ENCODE results near the gene CDC42SE2.
"Not testable (repeated sequence)": the region's sequence is repeated elsewhere in the genome, so short reads cannot be mapped to it uniquely, and the experiment has no call there.

Gene CDC42SE2

DNA sequence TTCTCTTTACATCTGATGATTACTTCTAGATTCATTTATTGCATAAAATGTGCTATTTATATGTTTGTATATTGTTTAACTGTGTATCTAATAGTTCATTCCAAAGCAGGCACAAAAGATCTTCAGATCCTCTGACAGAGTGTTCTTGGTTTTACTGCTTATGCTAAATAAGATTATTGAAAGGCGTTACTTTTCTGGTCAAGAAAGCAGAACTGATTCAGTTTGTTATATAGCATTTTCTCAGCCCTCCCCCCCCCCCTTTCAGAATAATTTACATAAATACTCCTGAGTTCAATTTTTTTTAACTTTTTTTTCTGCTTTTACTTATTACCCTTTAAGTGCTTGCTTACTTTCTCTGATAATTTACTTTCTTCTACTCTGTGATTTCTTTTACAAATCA is 15.4 kb downstream of the CDC42SE2 start:
- DNase-seq, result no peak

DNA sequence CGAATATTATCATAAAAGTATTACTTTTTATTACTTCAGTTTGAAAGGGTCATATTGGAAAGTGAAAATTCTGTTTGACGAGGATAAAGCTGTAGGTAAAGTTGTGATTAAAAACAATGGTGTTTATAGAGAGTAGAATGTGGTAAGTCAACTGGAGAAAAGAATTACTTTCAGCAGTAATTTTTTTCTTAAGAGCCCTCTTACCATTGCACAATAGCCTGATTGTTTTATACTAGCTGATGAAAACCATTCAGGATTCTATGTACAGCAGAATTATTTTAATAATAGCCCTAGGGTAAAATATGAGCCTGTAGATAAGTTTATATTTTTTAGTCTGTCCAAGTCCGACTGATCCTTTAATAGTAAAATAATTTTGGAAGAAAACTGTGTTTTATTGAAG is 16.6 kb downstream of the CDC42SE2 start:
- no peak for DNase-seq

DNA sequence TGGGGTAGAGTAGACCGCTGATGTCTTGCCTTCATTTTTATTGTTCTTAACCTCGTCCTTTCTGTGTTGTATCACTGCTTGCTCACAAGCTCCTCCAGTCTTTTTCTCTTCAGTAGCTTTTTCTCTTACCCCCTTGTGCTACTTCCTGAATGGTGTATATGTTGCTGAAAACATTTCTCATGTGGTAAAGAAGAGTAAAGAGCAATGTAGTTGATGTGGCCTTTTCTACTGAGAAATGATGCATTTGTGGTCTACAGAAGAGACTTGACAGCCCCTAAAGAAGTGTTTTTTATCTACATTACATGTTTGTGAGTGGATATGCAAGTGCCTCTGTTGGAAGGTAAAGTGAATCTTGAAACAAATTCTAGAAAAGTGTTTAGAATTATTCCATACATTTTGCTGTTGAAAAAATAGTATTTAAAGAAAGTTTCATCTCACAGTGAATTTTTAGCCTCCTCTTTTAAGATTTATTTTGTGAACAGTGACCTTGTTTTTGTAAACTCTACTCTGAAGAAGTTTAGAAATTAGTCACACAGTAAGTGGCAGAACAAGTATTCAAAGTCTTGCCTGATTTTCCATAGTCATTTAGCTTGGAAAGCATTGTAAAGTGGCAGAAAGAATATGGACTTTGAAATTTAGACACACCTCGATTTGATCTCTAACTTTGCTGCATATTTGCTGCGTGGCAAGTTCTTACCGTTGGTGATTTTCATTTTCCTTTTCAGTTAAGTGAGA is 17.4 kb downstream of the CDC42SE2 start:
- DNase-seq, result no peak

DNA sequence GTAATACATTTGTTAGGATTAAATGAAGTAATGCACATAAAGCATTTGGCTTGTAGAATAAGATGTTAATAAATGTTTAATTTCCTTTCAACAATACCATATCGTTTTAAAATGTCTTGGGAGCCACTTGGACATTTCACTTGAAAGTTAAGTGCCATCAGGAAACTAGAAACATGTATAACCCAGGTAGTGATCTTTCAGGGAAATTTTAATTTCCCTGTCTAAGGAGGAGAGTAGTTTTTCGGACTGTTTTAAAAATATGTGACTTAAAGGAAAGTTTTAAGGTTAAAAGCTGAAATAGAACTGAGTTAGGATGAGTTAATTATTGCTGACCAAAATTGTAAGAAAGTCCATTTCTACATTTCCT is 18.0 kb downstream of the CDC42SE2 start:
- DNase-seq, result no peak

DNA sequence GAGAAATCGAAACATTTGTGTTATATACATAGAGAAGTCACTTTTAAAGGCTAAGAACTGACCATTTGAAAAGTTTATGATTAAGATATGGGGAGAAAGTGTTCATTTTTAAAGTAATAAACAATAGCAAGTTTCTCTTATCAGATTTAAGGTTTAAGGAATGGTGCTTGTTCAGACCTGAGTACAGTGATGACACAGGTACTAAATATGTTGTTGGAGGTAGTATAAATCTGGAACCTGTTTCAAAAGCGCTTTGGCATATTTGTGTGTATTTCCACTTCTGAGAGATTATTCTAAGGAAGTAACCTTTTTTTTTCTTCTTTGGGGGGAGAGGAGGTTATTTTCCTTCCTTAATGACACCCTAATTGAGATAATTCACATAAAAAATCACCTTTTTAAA is 18.4 kb downstream of the CDC42SE2 start:
- no peak for DNase-seq

DNA sequence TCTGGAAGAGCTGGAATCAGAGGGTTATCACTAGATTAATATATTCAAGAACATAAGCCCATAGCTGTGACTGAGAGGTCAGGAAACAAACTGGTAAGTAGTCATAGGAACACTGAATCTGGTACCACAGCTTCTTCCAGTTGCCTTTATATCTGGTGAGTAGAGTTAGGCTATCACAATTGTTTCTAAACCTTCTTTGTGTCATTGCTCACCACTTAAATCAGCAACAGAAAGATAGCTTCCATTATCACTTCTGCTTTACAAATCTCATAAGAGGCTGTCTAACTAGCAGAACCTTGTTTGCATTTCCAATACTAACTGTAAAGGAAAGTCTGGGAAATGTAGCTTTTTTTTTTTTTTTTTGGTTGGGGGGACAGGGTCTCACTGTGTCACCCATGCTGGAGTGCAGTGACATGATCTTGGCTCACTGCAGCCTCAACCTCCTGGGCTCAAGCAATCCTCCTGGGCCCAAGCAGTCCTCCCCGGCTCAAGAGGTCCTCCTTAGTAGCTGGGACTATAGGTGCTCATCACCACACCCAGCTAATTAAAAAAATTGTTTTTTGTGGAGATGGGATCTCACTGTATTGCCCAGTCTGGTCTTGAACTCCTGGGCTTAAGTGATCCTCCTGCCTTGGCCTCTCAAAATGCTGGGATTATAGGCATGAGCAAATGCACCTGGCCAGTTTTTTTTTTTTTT is 22.0 kb downstream of the CDC42SE2 start:
- DNase-seq, result no peak

DNA sequence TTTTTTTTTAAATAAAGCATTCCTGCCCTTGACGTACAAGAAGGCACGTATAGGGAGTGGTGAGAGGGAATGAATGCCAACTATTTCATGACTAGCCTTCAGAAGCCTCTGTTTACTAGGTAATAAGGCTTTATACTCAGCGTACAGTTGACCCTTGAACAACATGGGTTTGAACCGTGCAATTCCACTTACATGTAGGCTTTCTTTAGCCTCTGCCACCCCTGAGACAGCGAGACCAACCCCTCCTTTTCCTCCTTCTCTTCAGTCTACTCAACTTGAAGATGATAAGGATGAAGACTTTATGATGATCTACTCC is 22.5 kb downstream of the CDC42SE2 start:
- DNase-seq, result no peak

DNA sequence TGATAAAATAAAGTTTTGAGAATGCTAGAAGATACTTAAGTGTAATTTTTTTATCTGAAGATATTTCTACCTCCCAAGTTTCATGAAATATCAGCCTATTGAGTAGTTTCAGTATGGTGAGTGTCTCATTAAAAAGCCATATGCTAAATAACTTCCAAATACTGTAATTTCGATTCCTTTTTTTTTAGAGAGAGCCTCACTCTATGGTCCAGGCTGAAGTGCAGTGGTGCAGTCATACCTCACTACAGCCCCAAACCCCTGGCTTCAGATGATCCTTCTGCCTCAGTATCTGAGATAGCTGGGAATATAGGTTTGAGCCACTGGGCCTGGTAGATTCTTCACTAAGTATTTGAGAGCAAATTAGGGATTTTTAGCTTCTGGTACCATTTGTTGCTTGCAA is 24.5 kb downstream of the CDC42SE2 start:
- DNase-seq, result no peak

DNA sequence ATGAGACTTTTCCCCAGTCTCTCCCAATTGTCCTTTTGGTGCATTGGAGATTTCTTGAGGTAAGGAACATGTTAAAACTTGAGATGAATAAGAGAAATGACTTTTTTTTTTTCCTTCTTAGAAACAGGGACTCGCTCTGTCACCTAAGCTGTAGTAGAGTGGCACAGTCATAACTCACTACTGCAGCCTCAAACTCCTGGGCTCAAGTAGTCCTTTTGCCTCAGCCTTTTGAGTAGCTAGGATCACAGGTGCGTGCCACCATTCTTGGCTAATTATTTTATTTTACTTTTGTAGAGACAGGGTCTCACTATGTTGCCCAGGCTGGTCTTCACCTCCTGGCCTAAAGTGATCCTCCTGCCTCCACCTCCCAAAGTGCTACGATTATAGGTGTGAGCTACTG is 25.9 kb downstream of the CDC42SE2 start:
- DNase-seq, result no peak

DNA sequence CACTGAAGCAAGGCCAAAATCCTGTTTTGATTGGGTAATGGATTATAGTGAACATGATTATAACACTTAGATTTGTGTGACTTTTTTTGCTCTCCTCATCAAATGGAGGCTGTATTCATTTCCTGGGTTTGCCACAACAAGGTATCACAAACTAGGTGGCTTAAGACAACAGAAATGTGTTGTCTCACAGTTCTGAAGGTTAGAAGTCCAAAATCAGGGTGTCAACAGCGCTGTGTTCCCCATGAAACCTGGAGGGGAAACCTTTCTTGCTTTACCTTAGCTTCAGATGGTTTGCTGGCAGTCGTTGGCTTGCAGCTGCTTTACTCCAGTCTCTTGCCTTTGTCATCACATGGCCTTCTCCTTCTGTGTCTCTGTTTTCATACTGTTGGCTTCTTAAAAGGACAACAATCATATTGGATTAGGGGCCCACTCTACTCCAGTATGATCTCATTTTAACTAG is 32.4 kb downstream of the CDC42SE2 start:
- no peak for DNase-seq

DNA sequence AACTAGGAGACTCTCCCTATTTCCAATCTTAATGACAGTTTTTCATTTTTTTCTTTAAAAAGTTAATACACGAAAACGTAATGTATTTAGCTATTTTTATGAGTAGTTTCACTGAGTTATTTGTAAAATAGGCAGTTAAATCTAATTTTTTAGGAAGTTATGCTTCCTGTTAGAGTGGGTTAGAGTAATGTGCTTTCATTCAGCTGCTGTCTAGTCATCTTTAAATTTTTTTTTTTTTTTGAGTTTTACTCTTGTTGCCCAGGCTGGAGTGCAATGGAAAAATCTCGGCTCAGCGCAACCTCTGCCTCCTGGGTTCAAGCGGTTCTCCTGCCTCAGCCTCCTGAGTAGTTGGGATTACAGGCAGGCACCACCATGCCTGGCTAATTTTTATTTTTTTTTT is 34.0 kb downstream of the CDC42SE2 start:
- DNase-seq, result no peak

DNA sequence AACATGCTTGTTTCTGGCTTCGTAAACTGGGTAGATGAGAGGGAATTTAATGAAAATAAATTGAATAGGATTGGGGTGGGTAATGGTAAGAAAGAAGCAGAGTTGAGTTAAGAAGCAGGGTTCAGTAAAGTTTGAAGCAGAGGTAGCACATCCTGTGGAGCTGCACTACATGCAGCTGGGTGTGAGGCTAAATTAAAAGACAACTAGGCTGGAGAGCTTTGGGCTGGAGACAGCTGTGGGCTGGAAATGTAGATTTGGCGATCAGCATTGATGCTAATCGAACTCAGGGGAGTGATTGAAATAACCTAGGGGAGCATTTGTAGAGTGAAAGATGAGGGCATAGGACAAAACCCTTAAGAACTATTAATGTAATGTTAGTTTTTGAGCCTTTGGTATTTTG is 35.6 kb downstream of the CDC42SE2 start:
- DNase-seq, result no peak

DNA sequence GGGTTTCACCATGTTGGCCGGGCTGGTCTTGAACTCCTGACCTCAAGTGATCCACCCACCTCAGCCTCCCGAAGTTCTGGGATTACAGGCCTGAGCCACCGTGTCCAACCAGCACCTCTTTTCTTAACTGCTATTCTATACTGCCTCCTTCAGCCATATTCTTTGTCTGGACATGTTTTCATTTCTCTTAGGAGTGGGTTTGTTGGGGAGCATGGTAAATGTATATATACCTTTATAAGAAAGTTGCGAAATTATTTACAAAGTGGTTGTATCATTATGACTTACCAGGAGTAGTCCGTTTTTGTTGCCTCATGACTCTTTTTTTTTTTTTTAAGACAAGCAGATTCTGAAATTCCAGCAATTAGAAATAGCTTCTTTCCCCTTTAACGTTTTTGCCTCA is 38.7 kb downstream of the CDC42SE2 start:
- DNase-seq, result no peak

DNA sequence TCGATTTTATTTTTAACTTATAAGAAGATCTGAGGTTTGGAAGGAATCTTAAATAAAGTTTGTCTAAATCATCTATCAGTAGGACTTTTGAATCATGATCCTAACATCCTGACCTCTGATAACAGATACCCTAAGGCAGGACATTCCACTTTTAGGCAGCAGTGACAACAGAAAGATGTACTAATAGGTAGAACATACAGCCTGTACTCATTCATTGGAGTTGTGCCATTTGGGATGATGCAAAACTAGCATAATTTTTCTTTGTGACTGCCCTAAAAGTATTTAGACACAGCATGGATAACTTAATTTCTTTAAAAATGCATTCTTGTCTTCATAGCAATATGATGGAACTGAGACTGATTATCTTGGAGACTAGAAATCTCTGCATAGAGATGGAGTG is 39.7 kb downstream of the CDC42SE2 start:
- DNase-seq, result no peak

DNA sequence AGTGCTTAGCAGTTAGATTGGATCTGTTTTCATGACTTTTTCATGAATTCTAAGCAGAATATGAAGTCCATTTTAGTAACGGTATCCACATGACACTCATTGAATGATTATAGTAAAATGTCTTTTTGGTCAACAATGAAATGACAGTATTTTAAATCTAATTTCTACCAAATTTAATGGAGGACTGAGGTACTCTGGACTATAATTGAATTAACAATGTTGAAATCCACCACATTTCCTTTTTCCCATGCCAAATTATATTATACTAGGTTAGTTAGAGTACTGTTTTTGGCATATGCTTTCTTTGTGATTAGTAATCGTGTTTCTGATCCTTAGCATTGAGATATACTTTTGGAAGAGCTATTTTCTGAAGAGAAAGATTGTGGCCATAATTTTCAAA is 40.6 kb downstream of the CDC42SE2 start:
- no peak for DNase-seq

DNA sequence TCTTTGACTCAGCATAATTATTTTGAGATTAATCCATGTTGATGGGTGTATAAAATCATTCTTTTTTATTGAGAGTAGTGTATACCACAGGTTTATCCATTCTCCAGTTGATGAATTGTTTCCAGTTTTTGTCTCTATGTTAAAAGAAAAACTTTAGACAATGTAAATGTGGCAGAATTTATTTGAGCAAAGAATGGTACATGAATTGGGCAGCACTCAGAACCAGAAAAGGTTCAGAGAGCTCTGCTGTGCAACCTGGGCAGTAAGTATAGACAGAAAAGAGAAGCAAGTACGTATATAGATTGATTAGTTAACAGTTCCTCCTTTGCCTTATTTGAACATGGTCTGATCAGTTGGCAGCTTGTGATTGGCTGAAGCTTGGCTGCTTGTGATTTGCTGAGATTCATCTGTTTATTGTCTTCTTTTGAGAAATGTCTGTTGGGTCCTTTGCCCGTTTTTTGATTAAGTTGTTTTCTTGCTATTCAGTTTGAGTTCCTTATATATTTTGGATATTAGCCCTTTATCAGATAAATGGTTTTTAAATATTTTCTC is 41.4 kb downstream of the CDC42SE2 start:
- no peak for DNase-seq

DNA sequence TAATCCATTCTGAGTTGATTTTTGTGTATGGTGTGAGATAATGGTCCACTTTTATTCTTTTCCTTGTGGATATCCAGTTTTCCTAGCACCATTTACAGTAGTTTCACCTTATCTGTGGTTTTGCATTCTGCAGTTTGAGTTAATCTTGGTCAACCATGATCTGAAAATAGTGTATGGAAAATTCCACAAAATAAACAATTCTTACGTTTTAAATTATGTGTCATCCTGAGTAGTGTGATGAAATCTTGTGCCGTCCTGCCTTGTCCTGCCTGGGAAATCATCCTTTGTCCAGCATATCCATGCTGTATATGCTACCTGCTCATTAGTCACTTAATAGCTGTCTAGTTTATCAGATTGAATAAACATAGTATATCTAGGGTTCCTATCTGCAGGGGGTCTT is 42.1 kb downstream of the CDC42SE2 start:
- DNase-seq, result no peak

DNA sequence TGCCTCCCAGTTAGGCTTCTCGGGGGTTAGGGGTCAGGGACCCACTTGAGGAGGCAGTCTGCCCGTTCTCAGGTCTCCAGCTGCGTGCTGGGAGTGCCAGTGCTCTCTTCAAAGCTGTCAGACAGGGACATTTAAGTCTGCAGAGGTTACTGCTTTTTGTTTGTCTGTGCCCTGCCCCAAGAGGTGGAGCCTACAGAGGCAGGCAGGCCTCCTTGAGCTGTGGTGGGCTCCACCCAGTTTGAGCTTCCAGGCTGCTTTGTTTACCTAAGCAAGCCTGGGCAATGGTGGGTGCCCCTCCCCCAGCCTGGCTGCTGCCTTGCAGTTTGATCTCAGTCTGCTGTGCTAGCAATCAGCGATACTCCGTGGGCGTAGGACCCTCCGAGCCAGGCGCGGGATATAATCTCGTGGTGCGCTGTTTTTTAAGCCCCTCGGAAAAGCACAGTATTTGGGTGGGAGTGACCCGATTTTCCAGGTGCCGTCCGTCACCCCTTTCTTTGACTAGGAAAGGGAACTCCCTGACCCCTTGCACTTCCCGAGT is 48.5 kb downstream of the CDC42SE2 start:
- DNase-seq, result not testable (repeated sequence)

DNA sequence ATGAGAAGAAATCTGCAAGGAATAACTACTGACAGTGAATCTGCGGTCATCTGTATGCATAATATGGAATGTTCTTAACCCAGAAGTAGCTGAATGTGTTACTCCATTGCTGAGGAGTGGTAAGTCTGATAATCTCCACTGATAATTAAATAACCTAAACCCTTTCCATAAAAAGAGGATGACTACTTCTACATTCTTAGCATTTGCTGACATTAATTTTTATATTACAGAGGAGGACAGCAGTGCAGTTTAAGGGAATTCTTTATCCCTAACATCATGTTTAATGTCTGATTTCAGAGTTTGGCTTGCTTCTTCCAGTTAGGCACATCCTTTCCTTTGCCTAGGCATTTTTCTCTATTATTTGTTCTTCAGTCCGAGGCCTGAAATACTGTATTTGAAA is 52.2 kb downstream of the CDC42SE2 start:
- DNase-seq, result no peak

DNA sequence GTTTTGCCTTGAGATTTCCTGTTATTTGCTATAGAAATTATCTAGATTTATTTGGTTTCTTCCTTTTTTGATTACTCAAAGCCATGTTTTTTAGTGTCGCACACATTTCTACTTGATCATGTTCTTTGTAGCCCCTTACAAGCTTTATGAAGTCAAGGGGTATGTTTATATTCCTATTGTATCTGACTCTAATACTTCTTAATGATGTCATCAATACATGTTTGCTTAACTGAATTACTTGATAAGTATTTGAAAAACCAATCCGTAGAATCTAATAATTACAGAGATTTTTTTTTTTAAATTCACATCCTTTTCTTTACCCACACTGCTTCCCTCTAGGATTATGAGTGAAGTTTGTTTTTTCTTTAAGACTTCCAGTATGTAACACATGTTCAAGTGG is 53.0 kb downstream of the CDC42SE2 start:
- DNase-seq, result no peak

DNA sequence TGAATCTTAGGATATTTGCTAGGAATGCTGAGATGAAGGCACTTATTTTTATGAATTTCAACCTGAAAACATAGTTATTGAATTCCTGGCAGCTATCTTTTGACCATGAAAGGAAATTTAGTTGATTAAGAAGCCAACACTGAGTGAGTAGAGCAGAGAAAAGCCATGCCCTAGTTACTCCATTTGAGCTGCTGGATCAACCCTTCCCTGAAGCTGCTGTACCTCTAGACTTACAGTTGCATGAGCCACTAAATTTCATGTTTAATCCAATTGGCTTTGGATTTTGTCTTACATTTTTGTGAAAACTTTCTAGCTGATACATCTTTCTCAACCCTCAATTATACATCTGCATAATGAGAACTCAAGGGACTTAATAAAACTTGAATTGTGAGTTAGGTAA is 54.6 kb downstream of the CDC42SE2 start:
- DNase-seq, result no peak

DNA sequence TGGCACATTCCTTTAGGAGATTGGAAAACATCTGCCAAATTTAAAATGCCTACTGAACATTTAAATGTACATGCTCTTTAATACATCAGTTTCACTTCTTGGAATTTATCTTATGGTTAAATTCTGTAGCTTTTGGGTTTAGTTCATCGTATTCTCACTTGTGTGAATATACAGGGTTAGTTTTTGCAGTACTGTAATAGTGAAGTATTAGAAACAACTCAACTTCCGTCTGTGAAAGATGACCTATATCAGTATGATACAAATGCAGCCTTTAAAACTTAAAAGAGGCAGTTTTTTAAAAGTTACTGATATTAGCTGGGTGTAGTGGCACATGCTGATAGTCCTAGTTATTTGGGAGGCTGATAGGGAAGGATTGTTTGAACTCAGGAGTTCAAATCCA is 57.2 kb downstream of the CDC42SE2 start:
- no peak for DNase-seq

DNA sequence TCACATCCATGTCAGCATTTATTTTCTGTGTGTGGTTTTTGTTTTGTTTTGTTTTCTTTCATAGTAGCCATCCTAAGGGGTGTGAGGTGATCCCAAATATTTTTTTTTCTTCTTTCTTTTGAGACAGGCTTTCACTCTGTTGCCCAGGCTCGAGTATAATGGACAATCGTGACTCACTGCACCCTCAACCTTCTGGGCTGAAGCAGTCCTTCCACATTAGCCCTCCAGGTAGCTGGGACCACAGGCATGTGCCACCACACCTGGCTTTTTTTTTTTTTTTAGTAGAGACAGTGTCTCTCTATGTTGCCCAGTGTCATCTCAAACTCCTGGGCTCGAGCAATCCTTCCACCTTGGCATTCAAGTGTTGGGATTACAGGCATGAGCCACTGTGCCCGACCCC is 59.1 kb downstream of the CDC42SE2 start:
- DNase-seq, result no peak

DNA sequence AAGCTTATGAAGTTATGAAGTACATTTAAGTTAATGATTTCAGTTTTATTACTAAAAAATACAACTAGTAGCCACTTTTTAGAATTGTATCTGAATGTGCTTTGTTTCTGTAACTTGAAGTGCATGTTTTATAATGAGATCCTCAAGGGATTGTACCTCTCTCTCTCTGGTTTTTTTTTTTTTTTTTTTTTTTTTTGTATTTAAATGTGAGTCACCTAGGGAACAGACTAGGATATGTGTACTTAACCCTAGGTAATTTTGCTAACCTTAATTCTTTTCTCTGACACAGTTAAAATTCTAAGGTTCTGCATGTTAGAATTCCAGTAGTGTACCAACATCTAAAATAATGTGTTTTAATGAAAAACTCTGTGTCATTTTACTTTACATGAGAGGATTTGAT is 59.5 kb downstream of the CDC42SE2 start:
- DNase-seq, result no peak

DNA sequence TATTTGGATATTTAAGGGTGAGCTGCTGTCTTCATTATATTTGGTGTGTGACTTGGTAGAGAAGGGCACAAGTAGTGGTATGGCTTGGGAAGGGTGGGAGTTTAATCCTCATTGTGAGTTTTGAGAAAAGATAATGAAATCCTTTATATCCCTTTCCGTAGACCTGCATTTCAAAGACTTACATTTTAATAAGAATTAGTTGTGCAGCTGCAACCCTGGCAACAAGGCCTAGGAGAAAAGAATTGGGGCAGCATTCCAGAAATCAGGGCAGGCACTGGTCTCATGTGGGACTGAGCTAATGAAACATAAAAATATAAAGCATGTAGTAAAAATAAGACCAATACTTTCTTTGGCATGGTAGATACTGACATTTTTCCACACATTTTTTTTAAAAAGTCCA is 60.5 kb downstream of the CDC42SE2 start:
- DNase-seq, result no peak
